ENCODE data around the gene ANO6.
A peak's percentile ranks its signal among the peaks of the same experiment; 100 is the strongest.
"Not testable (repeated sequence)": the region's sequence is repeated elsewhere in the genome, so short reads cannot be mapped to it uniquely, and the experiment has no call there.

Gene ANO6

GRCh38 chr12:45357539-45358417 is 141.9 kb downstream of the ANO6 start:
- Histone ChIP-seq H3K9me3 (ENCODE audit: control insufficient read depth in 2 of 2, low read length in 2 of 2) (no peaks in the 10 kb centered on the region), H3K27me3 (ENCODE audit: control insufficient read depth in 1 of 2, insufficient read depth in 2 of 2, low read length in 2 of 2) (no peaks in the 10 kb centered on the region), H3K4me1 (ENCODE audit: control insufficient read depth, insufficient read depth, low read length) (peaks cover 8% of the 10 kb centered on the region), H3K27ac (ENCODE audit: low read length) (no peak overlapping the region), H3K36me3 (ENCODE audit: control insufficient read depth in 2 of 2, insufficient read depth in 2 of 2, low read length in 2 of 2) (no peaks in the 10 kb centered on the region), H3K4me3 (ENCODE audit: low read length in 2 of 2) (no peak overlapping the region), H3K9ac (ENCODE audit: low read length in 2 of 2) (peak overlapping the region in 1 of 2 donors; percentile 14)

- Histone ChIP-seq H3K9me3 (ENCODE audit: control insufficient read depth in 2 of 2, low read length in 2 of 2) (no peaks in the 10 kb centered on the region), H3K27ac (ENCODE audit: low read length) (no peak overlapping the region), H3K36me3 (ENCODE audit: control insufficient read depth in 2 of 2, insufficient read depth in 2 of 2, low read length in 2 of 2) (no peaks in the 10 kb centered on the region), H3K4me1 (ENCODE audit: control insufficient read depth, insufficient read depth, low read length) (peaks cover 6% of the 10 kb centered on the region), H3K9ac (ENCODE audit: low read length in 2 of 2) (no peak overlapping the region), H3K4me3 (ENCODE audit: low read length in 2 of 2) (no peak overlapping the region), H3K27me3 (ENCODE audit: control insufficient read depth in 1 of 2, insufficient read depth in 2 of 2, low read length in 2 of 2) (no peaks in the 10 kb centered on the region)
Measured at GRCh38 chr12:45362291-45362690, 146.4 kb downstream of the ANO6 start.

- H3K9ac ChIP-seq (ENCODE audit: low read length in 2 of 2) = no peak overlapping the region
- no peaks in the 10 kb centered on the region for H3K36me3 ChIP-seq (ENCODE audit: control insufficient read depth in 2 of 2, insufficient read depth in 2 of 2, low read length in 2 of 2)
- no peak overlapping the region for H3K27ac ChIP-seq (ENCODE audit: low read length)
- H3K9me3 ChIP-seq (ENCODE audit: control insufficient read depth in 2 of 2, low read length in 2 of 2) = no peaks in the 10 kb centered on the region
- no peaks in the 10 kb centered on the region for H3K27me3 ChIP-seq (ENCODE audit: control insufficient read depth in 1 of 2, insufficient read depth in 2 of 2, low read length in 2 of 2)
- peaks cover 2% of the 10 kb centered on the region for H3K4me1 ChIP-seq (ENCODE audit: control insufficient read depth, insufficient read depth, low read length)
- H3K4me3 ChIP-seq (ENCODE audit: low read length in 2 of 2) = no peak overlapping the region
Measured at GRCh38 chr12:45363903-45364302, 148.0 kb downstream of the ANO6 start.

- Histone ChIP-seq H3K27me3 (ENCODE audit: control insufficient read depth in 1 of 2, insufficient read depth in 2 of 2, low read length in 2 of 2) (no peaks in the 10 kb centered on the region), H3K4me3 (ENCODE audit: low read length in 2 of 2) (no peak overlapping the region), H3K36me3 (ENCODE audit: control insufficient read depth in 2 of 2, insufficient read depth in 2 of 2, low read length in 2 of 2) (peaks cover 3% of the 10 kb centered on the region in 2 donors), H3K9ac (ENCODE audit: low read length in 2 of 2) (no peak overlapping the region), H3K9me3 (ENCODE audit: control insufficient read depth in 2 of 2, low read length in 2 of 2) (no peaks in the 10 kb centered on the region), H3K27ac (ENCODE audit: low read length) (no peak overlapping the region), H3K4me1 (ENCODE audit: control insufficient read depth, insufficient read depth, low read length) (peaks cover 2% of the 10 kb centered on the region)
Measured at GRCh38 chr12:45368841-45369489, 153.1 kb downstream of the ANO6 start.

GRCh38 chr12:45377815-45378214 is 161.9 kb downstream of the ANO6 start:
- H3K9ac ChIP-seq (ENCODE audit: low read length in 2 of 2) = no peak overlapping the region
- H3K36me3 ChIP-seq (ENCODE audit: control insufficient read depth in 2 of 2, insufficient read depth in 2 of 2, low read length in 2 of 2) = peaks cover 8 to 9% of the 10 kb centered on the region in 2 donors
- no peaks in the 10 kb centered on the region for H3K4me1 ChIP-seq (ENCODE audit: control insufficient read depth, insufficient read depth, low read length)

GRCh38 chr12:45379261-45379660 is 163.4 kb downstream of the ANO6 start:
- Histone ChIP-seq H3K27me3 (ENCODE audit: control insufficient read depth in 1 of 2, insufficient read depth in 2 of 2, low read length in 2 of 2) (no peaks in the 10 kb centered on the region), H3K9ac (ENCODE audit: low read length in 2 of 2) (no peak overlapping the region), H3K36me3 (ENCODE audit: control insufficient read depth in 2 of 2, insufficient read depth in 2 of 2, low read length in 2 of 2) (peaks cover 13 to 17% of the 10 kb centered on the region in 2 donors), H3K27ac (ENCODE audit: low read length) (no peak overlapping the region), H3K4me1 (ENCODE audit: control insufficient read depth, insufficient read depth, low read length) (no peaks in the 10 kb centered on the region), H3K9me3 (ENCODE audit: control insufficient read depth in 2 of 2, low read length in 2 of 2) (no peaks in the 10 kb centered on the region), H3K4me3 (ENCODE audit: low read length in 2 of 2) (no peak overlapping the region)

More at GRCh38 chr12:45377815-45378214, 161.9 kb downstream of the ANO6 start:
- Histone ChIP-seq H3K4me3 (ENCODE audit: low read length in 2 of 2) (no peak overlapping the region), H3K27ac (ENCODE audit: low read length) (no peak overlapping the region), H3K9me3 (ENCODE audit: control insufficient read depth in 2 of 2, low read length in 2 of 2) (no peaks in the 10 kb centered on the region), H3K27me3 (ENCODE audit: control insufficient read depth in 1 of 2, insufficient read depth in 2 of 2, low read length in 2 of 2) (no peaks in the 10 kb centered on the region)

- H3K9me3 ChIP-seq (ENCODE audit: control insufficient read depth in 2 of 2, low read length in 2 of 2) = no peaks in the 10 kb centered on the region
- H3K36me3 ChIP-seq (ENCODE audit: control insufficient read depth in 2 of 2, insufficient read depth in 2 of 2, low read length in 2 of 2) = peaks cover 21 to 23% of the 10 kb centered on the region in 2 donors
- H3K27me3 ChIP-seq (ENCODE audit: control insufficient read depth in 1 of 2, insufficient read depth in 2 of 2, low read length in 2 of 2) = no peaks in the 10 kb centered on the region
- no peak overlapping the region for H3K4me3 ChIP-seq (ENCODE audit: low read length in 2 of 2)
- H3K9ac ChIP-seq (ENCODE audit: low read length in 2 of 2) = no peak overlapping the region
- H3K4me1 ChIP-seq (ENCODE audit: control insufficient read depth, insufficient read depth, low read length) = no peaks in the 10 kb centered on the region
- H3K27ac ChIP-seq (ENCODE audit: low read length) = no peak overlapping the region
Measured at GRCh38 chr12:45381351-45381750, 165.5 kb downstream of the ANO6 start.

- H3K9ac ChIP-seq (ENCODE audit: low read length in 2 of 2) = no peak overlapping the region
- H3K27ac ChIP-seq (ENCODE audit: low read length) = no peak overlapping the region
- H3K27me3 ChIP-seq (ENCODE audit: control insufficient read depth in 1 of 2, insufficient read depth in 2 of 2, low read length in 2 of 2) = no peaks in the 10 kb centered on the region
- H3K4me3 ChIP-seq (ENCODE audit: low read length in 2 of 2) = no peak overlapping the region
- H3K4me1 ChIP-seq (ENCODE audit: control insufficient read depth, insufficient read depth, low read length) = no peaks in the 10 kb centered on the region
- peaks cover 12 to 21% of the 10 kb centered on the region in 2 donors for H3K36me3 ChIP-seq (ENCODE audit: control insufficient read depth in 2 of 2, insufficient read depth in 2 of 2, low read length in 2 of 2)
- no peaks in the 10 kb centered on the region for H3K9me3 ChIP-seq (ENCODE audit: control insufficient read depth in 2 of 2, low read length in 2 of 2)
Measured at GRCh38 chr12:45388545-45388944, 172.7 kb downstream of the ANO6 start.

GRCh38 chr12:45389426-45389825 is 173.5 kb downstream of the ANO6 start:
- H3K36me3 ChIP-seq (ENCODE audit: control insufficient read depth in 2 of 2, insufficient read depth in 2 of 2, low read length in 2 of 2) = peaks cover 8 to 17% of the 10 kb centered on the region in 2 donors
- no peak overlapping the region for H3K9ac ChIP-seq (ENCODE audit: low read length in 2 of 2)
- H3K27me3 ChIP-seq (ENCODE audit: control insufficient read depth in 1 of 2, insufficient read depth in 2 of 2, low read length in 2 of 2) = no peaks in the 10 kb centered on the region
- H3K27ac ChIP-seq (ENCODE audit: low read length) = no peak overlapping the region
- H3K9me3 ChIP-seq (ENCODE audit: control insufficient read depth in 2 of 2, low read length in 2 of 2) = no peaks in the 10 kb centered on the region
- no peak overlapping the region for H3K4me3 ChIP-seq (ENCODE audit: low read length in 2 of 2)
- no peaks in the 10 kb centered on the region for H3K4me1 ChIP-seq (ENCODE audit: control insufficient read depth, insufficient read depth, low read length)

GRCh38 chr12:45397499-45397898 is 181.6 kb downstream of the ANO6 start:
- not testable (repeated sequence) for H3K4me1 ChIP-seq (ENCODE audit: control insufficient read depth, insufficient read depth, low read length); H3K27me3 ChIP-seq (ENCODE audit: control insufficient read depth in 1 of 2, insufficient read depth in 2 of 2, low read length in 2 of 2)

GRCh38 chr12:45398552-45398951 is 182.7 kb downstream of the ANO6 start:
- no peak overlapping the region for H3K4me3 ChIP-seq (ENCODE audit: low read length in 2 of 2)
- H3K27me3 ChIP-seq (ENCODE audit: control insufficient read depth in 1 of 2, insufficient read depth in 2 of 2, low read length in 2 of 2) = no peaks in the 10 kb centered on the region
- H3K9ac ChIP-seq (ENCODE audit: low read length in 2 of 2) = no peak overlapping the region
- no peaks in the 10 kb centered on the region for H3K4me1 ChIP-seq (ENCODE audit: control insufficient read depth, insufficient read depth, low read length)
- H3K9me3 ChIP-seq (ENCODE audit: control insufficient read depth in 2 of 2, low read length in 2 of 2) = no peaks in the 10 kb centered on the region
- H3K27ac ChIP-seq (ENCODE audit: low read length) = no peak overlapping the region
- H3K36me3 ChIP-seq (ENCODE audit: control insufficient read depth in 2 of 2, insufficient read depth in 2 of 2, low read length in 2 of 2) = peaks cover 11 to 12% of the 10 kb centered on the region in 2 donors

More at GRCh38 chr12:45397499-45397898, 181.6 kb downstream of the ANO6 start:
- H3K9ac ChIP-seq (ENCODE audit: low read length in 2 of 2); H3K9me3 ChIP-seq (ENCODE audit: control insufficient read depth in 2 of 2, low read length in 2 of 2); H3K4me3 ChIP-seq (ENCODE audit: low read length in 2 of 2); H3K36me3 ChIP-seq (ENCODE audit: control insufficient read depth in 2 of 2, insufficient read depth in 2 of 2, low read length in 2 of 2); H3K27ac ChIP-seq (ENCODE audit: low read length): not testable (repeated sequence)
